B cell (primary cell): ENCODE results near the gene UGT1A4.

Source experiments
- EZH2 ChIP-seq: IDR thresholded peaks from 2 replicates; pipeline ENCODE4 v1.6.1; 2012; ENCODE audit warnings: borderline replicate concordance, low read depth, mild to moderate bottlenecking, moderate library complexity, low read length; ENCODE audit not compliant: insufficient read depth, poor library complexity, severe bottlenecking
- TF ChIP-seq, protein P1 (sequence below): fragments of 200-600 bp; IDR thresholded peaks from one replicate; pipeline ENCODE4 v1.8.0; 2022; ENCODE audit warnings: antibody characterized with exemption, mild to moderate bottlenecking

DNA sequence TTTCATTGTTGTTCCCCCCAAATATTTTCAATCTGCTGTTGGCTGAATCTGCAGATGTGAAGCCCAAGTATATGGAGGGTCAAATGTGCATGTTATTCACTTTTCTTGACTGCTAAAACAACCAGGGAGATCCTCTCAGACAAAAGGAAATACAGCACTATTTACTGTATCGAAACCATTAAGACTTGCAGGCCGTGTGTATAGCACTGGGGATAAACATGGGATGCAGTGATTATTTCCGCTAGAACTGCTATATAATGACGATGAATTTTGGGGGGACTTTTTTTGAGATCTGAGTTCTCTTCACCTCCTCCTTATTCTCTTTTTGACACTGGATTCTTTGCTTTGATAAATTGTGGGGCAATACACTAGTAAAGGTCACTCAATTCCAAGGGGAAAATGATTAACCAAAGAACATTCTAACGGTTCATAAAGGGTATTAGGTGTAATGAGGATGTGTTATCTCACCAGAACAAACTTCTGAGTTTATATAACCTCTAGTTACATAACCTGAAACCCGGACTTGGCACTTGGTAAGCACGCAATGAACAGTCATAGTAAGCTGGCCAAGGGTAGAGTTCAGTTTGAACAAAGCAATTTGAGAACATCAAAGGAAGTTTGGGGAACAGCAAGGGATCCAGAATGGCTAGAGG lies 38.0 kb downstream of the UGT1A4 start:
- TF ChIP-seq, protein P1, sequence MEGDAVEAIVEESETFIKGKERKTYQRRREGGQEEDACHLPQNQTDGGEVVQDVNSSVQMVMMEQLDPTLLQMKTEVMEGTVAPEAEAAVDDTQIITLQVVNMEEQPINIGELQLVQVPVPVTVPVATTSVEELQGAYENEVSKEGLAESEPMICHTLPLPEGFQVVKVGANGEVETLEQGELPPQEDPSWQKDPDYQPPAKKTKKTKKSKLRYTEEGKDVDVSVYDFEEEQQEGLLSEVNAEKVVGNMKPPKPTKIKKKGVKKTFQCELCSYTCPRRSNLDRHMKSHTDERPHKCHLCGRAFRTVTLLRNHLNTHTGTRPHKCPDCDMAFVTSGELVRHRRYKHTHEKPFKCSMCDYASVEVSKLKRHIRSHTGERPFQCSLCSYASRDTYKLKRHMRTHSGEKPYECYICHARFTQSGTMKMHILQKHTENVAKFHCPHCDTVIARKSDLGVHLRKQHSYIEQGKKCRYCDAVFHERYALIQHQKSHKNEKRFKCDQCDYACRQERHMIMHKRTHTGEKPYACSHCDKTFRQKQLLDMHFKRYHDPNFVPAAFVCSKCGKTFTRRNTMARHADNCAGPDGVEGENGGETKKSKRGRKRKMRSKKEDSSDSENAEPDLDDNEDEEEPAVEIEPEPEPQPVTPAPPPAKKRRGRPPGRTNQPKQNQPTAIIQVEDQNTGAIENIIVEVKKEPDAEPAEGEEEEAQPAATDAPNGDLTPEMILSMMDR, result no peak
- TF ChIP-seq EZH2, result no peak
